ENCODE data around the gene USP27X. TPM values are rescaled to one million over a fixed set of nuclear protein-coding genes. Genes with fewer than 3 reads are reported as not detected.

The USP27X gene
- total and polyA plus RNA-seq, 2 of the 8 experiments (the other 6 are each of a cell fraction or from before 2014, with no cell fraction given) = 3.8 to 4.7 TPM

DNA sequence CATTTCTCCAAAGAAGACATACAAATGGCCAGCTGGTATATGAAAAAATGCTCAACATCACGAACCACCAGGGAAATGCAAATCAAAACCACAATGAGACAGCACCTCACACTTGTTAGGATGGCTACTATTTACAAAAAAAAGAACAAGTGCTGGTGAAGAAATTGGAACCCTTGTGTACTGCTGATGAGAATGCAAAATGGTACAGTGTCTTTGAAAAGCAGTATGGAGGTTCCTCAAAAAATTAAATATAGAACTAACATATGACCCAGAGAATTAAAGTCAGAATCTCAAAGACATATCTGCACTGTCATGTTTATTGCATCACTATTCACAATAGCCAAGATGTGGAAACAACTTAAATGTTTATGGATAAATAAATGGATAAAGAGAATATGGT lies 29.3 kb upstream of the USP27X start (continued):
- no peak for TF ChIP-seq EZH2 (IDR thresholded peaks at IDR 0.05; ENCODE audit: low read depth, low read length, severe bottlenecking)
- TF ChIP-seq ASH2L (IDR thresholded peaks at IDR 0.05; ENCODE audit: low read length) = no peak
- no peak for TF ChIP-seq EGR1 (IDR thresholded peaks at IDR 0.05; ENCODE audit: borderline replicate concordance, low read depth, low read length)
- TF ChIP-seq POLR2A (IDR thresholded peaks at IDR 0.05; ENCODE audit: control extremely low read depth in 1 of 2, low read depth in 2 of 2, low read length in 2 of 2) = no peak
